DMS153 (cell line): ENCODE data around the gene NAALAD2.
"Not testable (repeated sequence)": the region's sequence is repeated elsewhere in the genome, so short reads cannot be mapped to it uniquely, and the experiment has no call there.

Source experiments
- DNase-seq: peaks from one replicate; lab custom pipeline; 2025; lab: John Stamatoyannopoulos, UW

The NAALAD2 gene

DNA sequence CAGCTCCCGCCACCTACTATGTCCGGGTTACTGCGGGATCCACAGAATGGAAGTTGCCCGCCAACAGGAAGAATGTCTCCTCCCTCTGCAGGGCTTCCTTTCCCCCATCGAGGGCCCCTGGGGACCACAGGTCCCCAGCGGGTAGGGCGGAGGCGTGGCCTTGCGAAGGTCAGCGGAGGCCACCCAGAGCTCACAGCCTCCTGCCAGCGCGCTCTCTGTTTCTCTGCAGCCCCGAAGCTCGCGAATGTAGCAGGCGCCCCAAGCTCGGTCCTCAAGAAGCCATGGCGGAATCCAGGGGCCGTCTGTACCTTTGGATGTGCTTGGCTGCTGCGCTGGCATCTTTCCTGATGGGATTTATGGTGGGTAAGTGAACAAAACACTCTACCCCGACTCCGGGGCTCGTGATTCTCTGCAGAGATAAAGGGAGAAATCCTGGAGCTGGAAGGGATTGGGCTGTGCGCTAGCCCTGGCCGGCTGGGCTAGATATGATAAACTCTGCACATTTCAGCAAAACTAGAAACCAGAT is at the start of gene NAALAD2:
Gene NAALAD2, plus strand, starts transcription at position 186 of the 526 bp plus-strand sequence. Its CDS starts 96 bp downstream, at position 282.
- no peak for DNase-seq

DNA sequence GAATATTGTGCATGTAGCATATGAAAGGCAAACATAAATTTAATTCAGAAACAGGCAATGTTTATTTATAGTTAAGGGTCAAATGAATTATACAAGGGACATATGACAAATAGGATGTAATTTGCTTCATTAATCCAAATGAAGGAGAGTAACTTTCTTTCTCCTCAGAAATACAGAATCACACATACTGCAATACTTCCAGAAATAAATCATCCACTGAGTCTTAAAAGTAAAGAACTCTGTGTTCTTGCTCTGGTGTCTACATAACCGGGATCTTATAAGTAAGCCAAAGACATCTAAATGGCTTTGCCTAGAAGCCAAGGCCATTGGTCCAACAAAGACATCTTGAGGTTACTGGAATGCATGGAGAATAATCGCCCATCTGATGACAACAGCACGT is 48.8 kb upstream of the NAALAD2 start, which contains the start of gene UBTFL1:
Gene UBTFL1, plus strand, starts transcription at position 301 of the 400 bp plus-strand sequence. Its CDS starts 0 bp downstream, at position 301.
- DNase-seq = not testable (repeated sequence)

DNA sequence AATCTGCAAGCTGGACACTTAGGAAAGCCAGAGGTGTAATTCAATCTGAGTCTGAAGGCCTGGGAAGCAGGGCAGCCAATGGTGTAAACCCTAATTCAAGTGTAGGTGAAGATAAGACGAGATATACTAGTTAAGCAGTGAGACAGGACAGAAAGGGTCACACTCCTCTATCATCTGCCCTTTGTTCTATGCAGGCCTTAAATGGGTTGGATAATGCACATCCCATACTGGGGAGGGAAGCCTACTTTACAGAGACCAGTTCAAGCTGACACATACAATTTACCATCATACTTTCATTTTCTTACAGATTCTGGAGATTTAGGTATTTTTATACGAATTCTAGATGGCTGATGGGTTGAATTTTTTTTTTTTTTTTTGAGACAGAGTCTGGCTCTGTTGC is 45.7 kb upstream of the NAALAD2 start:
- DNase-seq = not testable (repeated sequence)

DNA sequence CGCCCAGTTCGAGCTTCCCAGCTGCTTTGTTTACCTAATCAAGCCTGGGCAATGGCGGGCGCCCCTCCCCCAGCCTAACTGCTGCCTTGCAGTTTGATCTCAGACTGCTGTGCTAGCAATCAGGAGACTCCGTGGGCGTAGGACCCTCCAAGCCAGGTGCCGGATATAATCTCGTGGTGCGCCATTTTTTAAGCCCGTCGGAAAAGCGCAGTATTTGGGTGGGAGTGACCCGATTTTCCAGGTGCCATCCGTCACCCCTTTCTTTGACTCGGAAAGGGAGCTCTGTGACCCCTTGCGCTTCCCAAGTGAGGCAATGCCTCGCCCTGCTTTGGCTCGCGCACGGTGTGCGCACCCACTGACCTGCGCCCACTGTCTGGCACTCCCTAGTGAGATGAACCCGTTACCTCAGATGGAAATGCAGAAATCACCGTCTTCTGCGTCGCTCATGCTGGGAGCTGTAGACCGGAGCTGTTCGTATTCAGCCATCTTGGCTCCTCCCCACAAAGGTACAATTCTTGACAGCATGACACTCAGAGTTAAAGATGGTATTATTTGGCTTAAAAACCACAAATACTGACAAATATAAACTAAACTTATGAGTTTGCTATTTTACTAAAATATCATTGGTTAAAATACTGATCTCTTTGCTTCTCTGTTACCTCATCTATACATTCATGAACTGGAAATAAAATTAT is 39.1 kb upstream of the NAALAD2 start:
- not testable (repeated sequence) for DNase-seq

DNA sequence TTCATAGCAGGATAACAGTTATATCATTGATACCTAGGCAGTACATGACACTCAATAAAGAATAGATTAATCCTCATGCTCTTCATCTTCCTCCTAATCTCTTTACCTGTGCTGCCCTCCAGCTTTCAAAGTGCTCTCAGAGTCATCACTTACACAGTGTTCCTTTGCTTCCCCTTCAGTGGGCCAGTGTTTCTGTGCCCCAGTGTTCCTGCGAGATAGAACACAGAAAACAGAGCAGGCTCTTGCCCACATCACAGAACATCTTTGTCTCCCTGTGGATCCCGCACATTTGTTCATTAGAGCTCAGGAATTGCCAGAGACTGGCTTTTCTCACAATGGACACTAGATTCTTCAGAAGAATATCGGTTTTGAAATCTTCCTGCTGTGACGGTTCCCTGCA is 36.2 kb upstream of the NAALAD2 start:
- not testable (repeated sequence) for DNase-seq

DNA sequence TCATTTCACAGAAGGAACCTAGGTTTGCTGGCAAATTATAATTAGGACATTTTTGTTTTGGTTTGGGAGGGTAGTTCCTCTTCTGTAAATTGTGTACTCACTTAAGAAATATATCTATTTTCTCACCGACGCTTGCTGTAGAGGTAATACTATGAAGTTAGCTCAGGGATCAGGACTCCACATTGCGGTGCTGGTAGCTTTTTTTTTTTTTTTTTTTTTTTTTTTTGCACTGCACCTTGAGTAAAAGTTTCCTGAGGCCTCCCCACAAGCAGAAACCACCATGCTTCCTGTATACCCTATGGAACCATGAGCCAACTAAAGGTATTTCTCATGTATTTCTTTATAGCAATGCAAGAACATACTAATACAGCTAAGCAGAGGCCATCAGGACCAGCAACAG is 34.0 kb upstream of the NAALAD2 start:
- no peak for DNase-seq

DNA sequence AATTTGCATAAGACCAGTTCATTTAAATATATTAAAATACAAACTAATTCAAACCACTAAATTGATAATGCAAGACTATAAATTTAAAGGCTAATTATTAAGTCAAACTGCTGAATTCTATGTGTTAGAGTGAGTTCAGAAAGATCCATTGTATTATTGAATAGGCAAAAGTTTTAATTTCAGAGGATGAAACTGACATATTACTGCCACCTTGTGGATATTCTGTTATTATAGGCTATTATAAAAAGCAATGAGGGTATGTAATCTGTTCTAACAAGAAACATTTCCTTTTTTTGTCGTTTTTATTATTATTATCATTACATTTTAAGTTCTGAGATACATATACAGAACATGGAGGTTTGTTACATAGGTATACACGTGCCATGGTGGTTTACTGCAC is 20.9 kb upstream of the NAALAD2 start:
- DNase-seq = no peak

DNA sequence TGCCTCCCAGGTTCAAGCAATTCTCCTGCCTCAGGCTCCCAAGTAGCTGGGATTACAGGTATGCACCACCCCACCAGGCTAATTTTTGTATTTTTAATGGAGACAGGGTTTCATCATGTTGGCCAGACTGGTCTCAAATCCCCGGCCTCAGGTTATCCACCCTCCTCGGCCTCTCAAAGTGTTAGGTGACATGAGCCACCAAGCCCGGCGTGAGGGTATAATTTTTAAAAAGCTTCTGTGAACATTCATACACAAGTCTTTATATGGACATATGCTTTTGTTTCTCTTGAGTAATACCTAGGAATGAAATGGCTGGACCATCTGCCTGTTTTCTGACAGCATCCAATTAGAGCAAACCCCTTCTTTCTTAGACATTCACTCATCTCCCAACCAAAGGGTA is 14.3 kb upstream of the NAALAD2 start:
- no peak for DNase-seq

DNA sequence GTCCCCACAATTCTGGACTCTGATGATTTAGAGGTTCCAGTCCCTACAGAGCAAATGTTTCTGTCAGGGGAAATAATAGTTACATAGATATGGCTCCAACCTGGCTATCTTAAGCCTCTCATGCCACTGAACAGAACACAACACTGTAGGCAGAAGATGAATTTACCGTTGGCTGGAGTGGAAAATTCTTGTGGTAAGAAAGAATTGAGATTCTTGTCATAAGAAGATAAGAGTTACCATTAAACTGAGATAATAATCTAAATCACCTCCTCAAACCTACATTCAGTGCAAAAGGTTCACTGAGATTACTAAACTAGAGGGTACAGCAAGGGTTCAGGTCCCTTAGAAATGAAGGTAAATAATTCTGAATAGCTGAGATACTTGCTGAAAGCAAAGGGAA is 10.1 kb upstream of the NAALAD2 start:
- no peak for DNase-seq

DNA sequence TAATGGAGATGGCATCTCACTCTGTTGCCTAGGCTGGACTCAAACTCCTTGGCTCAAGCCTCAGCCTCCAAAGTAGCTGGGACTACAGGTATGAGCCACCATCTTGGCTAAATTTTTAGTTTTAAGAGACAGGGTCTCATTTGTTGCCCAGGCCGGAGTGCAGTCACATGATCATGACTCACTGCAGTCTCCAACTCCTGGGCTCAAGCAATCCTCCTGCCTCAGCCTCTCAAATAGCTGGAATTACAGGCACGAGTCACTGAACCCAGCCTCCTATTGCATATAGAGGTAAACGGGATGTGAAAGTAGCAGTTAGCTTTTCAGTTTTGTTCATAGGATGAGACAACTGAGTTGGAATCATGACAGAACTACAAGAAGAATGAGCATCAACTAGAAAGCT is 9.5 kb upstream of the NAALAD2 start:
- no peak for DNase-seq

DNA sequence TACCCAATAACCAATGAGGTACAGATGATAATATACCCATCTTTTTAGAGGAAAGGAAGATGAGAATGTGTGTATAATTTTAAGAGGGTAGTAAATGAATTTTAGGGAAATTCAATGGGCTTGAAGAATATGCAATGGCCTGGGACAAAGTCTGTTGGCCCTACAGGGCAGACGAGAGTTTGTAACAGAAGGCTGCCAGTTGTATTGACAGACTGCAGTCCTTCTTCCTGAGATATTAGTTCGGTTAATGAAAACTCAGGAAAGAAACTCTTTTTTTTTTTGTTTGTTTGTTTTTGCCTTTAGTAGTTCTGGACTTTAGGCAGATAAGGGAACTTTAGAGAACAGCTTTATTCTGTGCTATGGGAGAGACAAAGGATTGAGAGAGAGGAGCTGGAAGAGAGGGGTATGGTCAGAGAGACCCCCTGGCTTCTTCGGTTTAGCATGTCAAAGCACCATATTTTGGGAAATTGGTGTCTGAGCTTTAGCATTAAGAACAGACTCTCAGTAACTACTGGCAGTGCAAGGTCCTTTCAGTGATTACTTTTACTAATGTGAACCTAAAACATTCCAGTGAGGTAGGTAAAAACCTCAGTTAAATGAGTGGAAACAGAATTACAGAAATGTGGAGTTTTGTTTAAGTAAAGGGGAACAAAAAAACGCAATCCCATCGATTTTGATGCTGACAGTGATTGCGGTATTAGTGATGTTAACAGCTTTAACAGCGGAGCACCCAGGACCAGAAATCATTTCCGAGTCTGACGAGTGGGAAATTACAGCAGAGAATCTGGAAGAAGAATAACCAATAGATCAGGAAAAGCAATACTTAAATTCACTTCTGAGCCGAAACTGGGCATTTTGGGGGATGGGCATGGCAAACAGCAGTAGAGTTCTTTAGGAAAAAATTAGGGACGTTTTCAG is 644 bp upstream of the NAALAD2 start:
- DNase-seq = no peak

DNA sequence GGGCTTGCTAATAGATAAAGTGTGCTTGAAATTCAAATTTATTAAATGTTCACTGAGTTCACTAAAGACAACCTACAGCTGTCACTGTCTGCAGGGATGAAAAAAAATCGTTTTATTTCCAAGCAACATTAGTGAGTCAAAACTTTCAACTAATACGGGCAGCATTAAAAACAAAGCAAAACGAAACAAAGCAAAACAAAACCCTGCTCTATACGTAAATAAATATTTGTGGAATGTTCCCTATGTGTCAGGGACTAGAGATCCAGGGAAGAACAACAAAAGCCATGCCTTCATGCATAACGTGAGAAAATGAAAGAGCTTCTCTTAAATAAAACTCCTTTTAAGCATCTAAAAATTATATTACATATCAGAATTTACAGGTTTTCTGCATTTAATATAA is 553 bp downstream of the NAALAD2 start:
- no peak for DNase-seq

DNA sequence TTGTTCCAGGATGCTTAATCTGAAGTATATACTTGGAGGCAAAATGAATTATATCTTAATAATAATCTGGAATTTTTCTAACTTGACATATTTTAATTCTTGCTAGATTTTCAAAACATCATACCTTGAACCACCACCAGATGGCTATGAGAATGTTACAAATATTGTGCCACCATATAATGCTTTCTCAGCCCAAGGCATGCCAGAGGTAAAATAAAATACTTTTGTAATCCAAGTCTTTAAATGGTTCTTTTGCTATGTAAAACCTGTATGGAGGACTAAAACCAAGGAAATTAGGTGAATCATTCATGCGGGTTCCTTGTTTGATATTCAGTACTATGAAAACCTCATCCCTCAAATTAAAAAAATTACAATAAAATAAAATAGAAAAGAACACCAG is 14.4 kb downstream of the NAALAD2 start:
- no peak for DNase-seq

DNA sequence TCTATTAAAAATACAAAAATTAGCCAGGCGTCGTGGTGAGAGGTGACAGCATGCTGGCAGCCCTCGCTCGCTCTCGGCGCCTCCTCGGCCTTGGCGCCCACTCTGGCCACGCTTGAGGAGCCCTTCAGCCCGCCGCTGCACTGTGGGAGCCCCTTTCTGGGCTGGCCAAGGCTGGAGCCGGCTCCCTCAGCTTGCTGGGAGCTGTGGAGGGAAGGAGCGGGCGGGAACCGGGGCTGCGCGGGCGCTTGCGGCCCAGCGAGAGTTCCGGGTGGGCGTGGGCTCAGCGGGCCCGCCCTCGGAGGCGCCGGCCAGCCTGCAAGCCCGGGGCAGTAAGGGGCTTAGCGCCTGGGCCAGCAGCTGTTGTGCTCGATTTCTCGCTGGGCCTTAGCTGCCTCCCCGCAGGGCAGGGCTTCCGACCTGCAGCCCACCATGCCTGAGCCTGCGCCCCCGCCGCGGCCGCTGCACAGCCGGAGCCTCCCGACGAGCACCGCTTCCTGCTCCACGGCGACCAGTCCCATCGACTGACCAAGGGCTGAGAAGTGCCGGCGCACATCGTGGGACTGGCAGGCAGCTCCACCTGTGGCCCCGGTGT is 32.6 kb downstream of the NAALAD2 start:
- DNase-seq = not testable (repeated sequence)

DNA sequence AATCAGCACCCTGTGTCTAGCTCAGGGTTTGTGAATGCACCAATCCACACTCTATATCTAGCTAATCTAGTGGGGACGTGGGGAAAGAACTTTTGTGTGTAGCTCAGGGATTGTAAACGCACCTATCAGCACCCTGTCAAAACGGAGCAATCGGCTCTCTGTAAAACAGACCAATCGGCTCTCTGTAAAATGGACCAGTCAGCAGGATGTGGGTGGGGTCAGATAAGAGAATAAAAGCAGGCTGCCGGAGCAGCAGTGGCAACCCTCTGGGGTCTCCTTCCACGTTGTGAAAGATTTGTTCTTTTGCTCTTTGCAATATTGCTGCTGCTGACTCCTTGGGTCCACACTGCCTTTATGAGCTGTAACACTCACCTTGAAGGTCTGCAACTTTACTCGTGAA is 33.2 kb downstream of the NAALAD2 start:
- DNase-seq = not testable (repeated sequence)

DNA sequence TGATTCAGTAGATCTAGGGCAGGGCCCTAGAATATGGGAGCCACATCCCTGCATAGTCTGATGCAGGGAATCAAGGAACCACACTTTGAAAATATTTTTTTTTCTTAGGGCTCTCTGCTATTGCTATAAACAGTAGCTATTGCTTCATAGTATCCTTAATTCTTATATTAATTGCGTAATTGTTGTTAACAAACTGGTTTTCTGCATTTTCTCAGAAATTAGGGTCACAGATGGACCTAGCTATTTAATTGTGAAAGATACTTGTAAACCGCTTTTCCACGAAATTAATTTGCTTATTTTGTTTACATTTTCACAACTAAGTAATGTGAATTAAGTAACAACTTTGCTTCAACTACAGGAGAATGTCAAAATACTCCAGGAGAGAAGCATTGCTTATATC is 34.1 kb downstream of the NAALAD2 start:
- no peak for DNase-seq

DNA sequence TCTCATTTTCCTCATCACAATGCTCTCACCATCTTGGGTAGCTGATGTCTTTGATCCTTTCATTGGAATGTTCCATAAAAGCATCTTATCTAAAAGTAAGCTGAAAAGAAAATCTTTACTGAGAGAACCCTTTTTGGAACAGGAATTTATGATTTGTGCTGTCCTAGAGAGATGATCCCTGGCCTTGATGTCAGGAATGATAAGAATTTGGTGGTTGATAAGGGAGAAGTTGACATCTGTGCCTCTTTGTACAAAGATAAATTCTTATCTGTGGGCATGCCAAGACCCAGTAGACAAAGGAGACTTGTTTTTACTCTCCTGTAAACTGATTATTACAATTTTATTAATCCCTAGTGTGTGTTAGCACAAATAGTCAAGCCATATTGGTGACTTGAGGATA is 36.9 kb downstream of the NAALAD2 start:
- no peak for DNase-seq

DNA sequence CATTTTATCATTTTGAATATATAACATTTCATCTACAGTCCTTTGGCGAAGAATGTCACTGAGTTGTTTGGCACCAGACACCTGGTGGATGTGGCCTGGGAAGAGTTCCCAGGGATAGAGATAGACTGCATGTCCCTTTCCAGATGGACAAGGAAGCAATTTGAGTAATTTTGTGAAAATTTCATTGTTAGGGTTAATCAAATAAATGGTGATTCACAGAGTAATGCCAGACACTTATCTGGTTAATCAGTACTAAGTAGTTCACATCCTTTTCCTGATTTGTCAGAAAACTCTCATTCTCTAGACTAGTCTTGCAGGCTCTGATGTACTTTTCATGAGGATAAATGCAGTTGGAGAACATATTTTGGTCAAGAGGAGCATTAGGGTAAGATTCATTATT is 41.6 kb downstream of the NAALAD2 start:
- no peak for DNase-seq

DNA sequence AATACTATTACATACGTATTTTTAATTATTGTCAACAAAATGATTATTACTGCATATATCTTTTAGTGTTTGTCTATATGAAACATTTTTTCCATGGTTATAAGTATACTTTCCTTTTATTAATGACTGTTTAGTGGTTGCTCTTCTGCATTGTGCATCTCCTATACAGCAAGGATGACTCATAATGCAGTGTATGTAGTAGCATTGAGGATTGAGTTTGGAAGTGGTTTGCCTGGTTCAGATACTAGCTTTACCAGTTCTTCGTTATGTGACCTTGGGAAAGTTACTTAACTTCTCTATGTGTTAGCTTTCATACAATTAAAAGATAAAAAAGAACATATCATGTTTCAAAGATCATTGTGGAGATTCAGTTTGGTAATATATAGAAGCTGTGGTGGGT is 44.3 kb downstream of the NAALAD2 start:
- no peak for DNase-seq

DNA sequence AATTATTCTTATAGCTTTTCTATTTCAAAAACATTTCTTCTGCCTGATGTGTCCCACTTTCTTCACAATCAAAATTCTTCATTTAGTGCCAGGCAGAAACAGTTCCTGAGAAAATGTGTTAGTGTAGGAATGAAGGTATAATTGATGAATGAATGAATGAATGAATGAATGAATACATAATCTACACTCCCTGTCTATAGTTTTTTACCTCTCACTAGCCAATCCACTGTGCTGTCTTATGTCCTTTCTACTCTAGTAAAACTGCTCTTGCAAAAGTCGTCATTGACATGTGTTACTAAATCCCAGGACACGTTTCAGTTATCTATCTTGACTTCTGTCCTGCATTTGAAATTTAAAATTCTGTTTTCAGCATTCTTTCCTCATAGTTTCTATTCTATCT is 45.5 kb downstream of the NAALAD2 start:
- DNase-seq = no peak

DNA sequence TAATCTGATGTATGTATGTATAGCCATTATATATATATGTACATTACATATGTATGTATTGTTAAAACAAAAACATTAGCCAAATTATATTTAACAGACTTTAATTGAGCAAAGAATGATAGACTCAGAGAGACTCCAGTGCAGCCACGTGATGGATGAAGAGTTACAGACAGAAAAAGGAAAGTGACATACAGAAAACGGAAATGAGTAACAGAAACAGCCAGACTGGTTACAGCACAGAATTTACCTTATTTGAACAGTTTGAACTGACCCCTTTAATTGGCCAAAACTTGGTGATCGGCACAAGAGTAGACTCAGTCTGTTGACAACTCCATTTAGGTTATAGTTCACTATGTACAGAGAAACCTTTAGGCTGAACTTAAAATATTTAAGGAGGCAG is 53.4 kb downstream of the NAALAD2 start:
- DNase-seq = no peak

DNA sequence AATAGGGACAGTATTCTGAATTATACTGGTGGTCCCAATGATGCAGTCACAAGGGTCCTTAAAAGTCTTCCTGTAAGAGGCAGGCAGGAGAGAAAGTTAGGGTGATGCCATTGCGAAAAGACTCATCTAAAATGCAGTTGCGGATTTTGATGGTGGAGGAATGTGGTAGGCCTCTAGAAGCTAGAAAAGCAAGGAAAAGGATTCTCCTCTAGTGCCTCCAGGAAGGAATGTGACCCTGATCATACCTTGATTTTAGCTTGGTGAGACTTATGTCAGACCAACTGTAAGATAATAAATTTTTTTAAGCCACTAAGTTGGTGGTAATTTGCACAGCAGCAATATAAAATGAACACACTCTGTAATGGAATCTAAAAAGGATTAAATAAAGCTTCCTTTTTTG is 54.5 kb downstream of the NAALAD2 start:
- no peak for DNase-seq
